HG03521 (cell line): ENCODE measurements around the gene IMPDH1.

Experiments
- ATAC-seq: cut with Tn5 transposase; IDR thresholded peaks from one replicate; pipeline ENCODE4 v1.9.1; 2021; ENCODE audit warnings: mild to moderate bottlenecking, moderate library complexity; ENCODE audit not compliant: unreplicated experiment

Gene IMPDH1

GRCh38 chr7:128405471-128406313 is 4.1 kb downstream of the IMPDH1 start:
- ATAC-seq = no peak

GRCh38 chr7:128404886-128405470 is 4.8 kb downstream of the IMPDH1 start:
- ATAC-seq = no peak

GRCh38 chr7:128404143-128404681 is 5.6 kb downstream of the IMPDH1 start:
- ATAC-seq = no peak

- no peak for ATAC-seq
Observed at GRCh38 chr7:128403676-128404075, 6.1 kb downstream of the IMPDH1 start.

GRCh38 chr7:128402356-128402755 is 7.4 kb downstream of the IMPDH1 start:
- no peak for ATAC-seq

GRCh38 chr7:128400566-128400965 is 9.2 kb downstream of the IMPDH1 start:
- ATAC-seq = no peak

- no peak for ATAC-seq
Observed at GRCh38 chr7:128399991-128400390, 9.8 kb downstream of the IMPDH1 start.

GRCh38 chr7:128398841-128399135 is 11.0 kb downstream of the IMPDH1 start:
- ATAC-seq = no peak

GRCh38 chr7:128398016-128398840 is 11.6 kb downstream of the IMPDH1 start:
- ATAC-seq = no peak

GRCh38 chr7:128396357-128396756 is 13.4 kb downstream of the IMPDH1 start:
- no peak for ATAC-seq

- no peak for ATAC-seq
Observed at GRCh38 chr7:128395748-128396147, 14.0 kb downstream of the IMPDH1 start.

GRCh38 chr7:128394904-128395496 is 14.8 kb downstream of the IMPDH1 start:
- ATAC-seq = no peak

GRCh38 chr7:128393526-128394330 is 16.1 kb downstream of the IMPDH1 start:
- ATAC-seq = no peak

GRCh38 chr7:128392446-128393327 is 17.1 kb downstream of the IMPDH1 start:
- ATAC-seq = no peak

- ATAC-seq = no peak
Observed at GRCh38 chr7:128391805-128392204, 18.0 kb downstream of the IMPDH1 start.

GRCh38 chr7:128390871-128391565 is 18.8 kb downstream of the IMPDH1 start:
- no peak for ATAC-seq

GRCh38 chr7:128389618-128390329 is 20.0 kb downstream of the IMPDH1 start:
- no peak for ATAC-seq

GRCh38 chr7:128389085-128389617 is 20.6 kb downstream of the IMPDH1 start:
- ATAC-seq = no peak
